HG02885 (cell line): ENCODE data around the gene RABL6.
"Not testable (repeated sequence)": the region's sequence is repeated elsewhere in the genome, so short reads cannot be mapped to it uniquely, and the experiment has no call there.

Experiments
- ATAC-seq: cut with Tn5 transposase; IDR thresholded peaks from one replicate; pipeline ENCODE4 v1.9.1; 2021; ENCODE audit warnings: mild to moderate bottlenecking; ENCODE audit not compliant: unreplicated experiment, poor library complexity

RABL6 gene

DNA sequence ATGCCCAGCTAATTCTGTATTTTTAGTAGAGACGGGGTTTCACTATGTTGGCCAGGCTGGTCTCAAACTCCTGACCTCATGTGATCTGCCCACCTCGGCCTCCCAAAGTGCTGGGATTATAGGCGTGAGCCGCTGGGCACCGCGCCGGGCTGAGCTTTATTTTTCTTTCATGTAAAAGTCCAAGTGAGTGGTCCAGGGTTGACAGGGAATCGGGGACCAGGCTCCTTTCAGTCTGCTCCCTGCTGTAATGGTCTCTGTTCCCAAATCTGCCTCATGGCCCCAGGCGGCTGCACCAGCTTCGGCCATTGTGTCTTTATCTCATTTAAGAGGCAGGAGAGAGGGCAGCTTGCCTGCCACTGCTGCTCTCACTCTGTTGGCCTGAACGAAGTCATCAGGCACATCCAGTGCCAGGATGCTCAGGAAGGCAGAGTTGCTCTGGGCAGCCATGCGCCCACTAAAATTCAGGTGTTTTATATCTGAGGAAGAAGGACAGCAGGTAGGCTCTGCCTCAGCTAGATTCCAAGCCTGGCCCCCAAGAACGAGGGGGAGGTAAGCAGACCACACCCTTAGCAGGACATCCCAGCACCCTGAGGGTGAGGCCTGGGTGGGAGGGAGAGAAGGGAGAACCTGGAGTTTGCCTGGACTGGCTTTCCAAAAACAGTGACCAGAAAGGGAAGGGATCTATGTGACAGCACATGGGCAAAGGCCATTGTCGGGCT is 13.3 kb upstream of the RABL6 start:
- ATAC-seq: no peak

DNA sequence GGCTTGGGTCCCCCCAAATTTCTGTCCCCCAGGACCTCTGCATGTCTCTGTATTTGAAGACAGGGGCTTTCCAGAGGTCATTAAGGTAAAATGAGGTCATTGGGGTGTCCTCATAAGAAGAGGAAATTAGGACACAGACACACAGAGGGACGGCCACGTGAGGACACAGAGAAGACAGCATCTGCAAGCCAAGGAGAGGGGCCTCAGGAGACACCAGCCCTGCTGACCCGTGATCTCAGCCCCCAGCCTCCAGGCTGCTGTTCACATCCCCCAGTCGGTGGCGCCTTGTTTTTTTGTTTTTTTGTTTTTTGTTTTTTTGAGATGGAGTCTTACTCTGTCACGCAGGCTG is 12.8 kb upstream of the RABL6 start:
- ATAC-seq: no peak

DNA sequence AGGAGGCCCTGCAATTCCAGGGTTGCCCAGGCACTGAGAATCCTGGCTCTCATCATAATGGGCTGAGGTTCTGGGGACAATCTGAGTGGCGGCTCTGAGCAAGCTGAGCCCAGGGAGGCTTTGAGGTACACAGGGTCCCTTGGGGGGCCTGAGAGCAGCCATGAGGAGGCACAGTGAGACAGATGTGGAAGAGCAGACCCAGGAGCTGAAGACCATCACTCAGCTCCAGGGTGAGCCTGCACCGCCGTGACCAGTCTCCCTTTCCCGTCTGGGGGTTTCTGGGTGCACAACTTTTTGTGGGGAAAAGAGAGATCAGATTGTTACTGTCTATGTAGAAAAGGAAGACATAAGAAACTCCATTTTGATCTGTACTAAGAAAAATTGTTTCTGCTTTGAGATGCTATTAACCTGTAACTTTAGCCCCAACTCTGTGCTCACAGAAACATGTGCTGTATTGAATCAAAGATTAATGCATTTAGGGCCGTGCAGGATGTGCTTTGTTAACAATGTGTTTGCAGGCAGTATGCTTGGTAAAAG is 11.4 kb upstream of the RABL6 start, which contains the start of gene CCDC183:
CCDC183 (plus strand) TSS at position 101 of the 537 bp plus-strand sequence; CDS start at position 161, 60 bp downstream.
- no peak for ATAC-seq

DNA sequence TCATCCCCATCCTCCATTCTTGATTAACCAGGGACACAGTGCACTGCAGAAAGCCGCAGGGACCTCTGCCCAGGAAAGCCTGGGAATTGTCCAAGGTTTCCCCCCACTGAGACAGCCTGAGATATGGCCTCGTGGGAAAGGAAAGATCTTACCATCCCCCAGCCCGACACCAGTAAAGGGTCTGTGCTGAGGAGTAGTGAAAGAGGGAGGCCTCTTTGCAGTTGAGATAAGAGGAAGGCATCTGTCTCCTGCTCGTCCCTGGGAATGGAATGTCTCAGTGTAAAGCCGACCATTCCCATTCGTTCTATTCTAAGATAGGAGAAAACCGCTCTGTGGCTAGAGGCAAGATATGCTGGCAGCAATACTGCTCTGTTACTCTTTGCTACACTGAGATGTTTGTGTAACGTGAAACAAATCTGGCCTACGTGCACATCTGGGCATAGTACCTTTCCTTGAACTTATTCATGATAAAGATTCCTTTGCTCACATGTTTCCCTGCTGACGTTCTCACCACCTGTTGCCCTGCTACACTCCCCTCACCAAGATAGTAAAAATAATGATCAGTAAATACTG is 10.9 kb upstream of the RABL6 start:
- not testable (repeated sequence) for ATAC-seq

DNA sequence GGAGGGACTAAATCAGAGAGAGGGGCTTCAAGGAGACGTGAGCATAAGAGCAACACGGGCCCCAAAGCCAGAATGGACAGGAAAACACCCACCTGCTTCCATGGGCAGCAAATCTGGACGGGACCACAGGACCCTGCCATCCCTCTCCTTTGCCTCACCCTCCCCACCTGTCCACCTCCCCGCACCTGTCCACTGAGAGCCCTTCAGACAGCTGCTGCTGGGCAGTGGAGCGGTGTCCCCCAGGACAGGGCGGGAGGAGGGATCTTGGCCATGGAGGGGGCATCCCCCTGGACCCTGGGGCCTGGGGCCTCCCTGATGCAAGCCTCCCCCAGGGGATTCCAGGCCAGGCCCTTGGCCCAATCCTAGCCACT is 9.1 kb upstream of the RABL6 start:
- ATAC-seq: no peak

DNA sequence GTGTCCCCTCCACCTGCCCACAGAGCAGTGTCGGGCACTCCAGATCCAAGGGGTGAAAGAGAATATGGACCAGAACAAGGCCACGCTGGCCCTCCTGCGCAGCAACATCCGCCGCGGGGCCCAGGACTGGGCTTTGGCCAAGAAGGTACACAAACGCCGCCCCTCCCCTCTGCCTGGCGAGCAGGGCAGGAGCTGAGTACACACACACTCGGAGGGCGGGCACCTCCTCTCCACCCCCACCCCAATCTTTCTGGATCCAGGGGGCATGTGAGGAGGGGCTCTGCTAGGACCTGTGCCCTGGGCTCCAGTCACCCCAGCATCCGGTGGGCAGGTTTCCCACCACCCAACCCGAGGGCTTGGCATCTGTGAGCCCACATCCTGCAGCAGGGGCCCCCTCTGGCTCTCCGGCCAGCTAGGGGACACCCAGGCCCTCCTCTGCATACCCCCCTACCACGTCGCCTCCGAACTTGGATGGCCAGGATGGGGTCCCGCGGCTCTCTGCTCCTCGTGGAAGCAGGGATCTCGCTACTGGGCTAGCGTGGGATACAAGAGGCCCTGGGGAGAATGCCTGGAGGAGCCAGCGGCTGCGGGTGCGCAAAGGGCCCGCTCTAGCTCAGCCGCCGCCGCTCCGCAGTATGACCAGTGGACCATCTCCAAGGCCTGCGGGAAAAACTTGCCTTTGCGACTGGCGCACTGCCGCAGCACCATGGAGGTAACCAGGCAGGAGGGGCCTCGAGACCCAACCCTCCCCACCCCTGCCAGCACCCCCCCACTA is 8.5 kb upstream of the RABL6 start:
- ATAC-seq: no peak

DNA sequence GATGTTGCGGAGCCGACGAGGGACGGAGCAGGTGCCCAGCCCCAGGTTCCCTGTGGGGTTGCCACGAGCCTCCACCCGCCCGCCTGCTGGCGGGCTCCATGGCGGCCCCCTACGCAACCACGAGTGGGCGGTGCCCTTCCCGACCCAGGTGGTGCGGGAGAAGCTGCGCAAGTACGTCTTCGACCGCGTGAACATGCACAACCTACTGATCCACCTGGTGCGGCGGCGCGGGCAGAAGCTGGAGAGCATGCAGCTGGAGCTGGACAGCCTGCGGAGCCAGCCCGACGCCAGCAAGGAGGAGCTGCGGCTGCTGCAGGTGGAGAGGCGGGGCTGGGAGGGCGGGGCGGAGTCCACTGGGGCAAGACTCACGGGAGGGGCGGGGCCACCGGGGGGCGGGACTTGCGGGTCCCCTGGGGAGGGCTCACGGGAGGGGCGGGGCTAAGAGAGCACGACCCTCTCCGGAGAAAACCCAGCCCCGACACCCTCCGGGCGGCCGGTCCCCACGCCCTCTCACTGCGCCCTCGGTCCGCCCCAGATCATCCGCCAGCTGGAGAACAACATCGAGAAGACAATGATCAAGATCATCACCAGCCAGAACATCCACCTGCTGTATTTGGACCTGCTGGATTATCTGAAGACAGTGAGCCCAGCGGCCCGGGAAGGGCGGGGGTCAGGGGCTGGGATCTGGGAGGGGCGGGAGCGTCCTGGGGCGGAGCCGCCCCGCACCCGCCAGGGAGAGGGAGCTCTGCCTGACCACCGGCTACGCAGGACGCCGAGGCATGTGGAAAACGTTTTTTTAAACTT is 7.7 kb upstream of the RABL6 start:
- ATAC-seq: peak; percentile 62

DNA sequence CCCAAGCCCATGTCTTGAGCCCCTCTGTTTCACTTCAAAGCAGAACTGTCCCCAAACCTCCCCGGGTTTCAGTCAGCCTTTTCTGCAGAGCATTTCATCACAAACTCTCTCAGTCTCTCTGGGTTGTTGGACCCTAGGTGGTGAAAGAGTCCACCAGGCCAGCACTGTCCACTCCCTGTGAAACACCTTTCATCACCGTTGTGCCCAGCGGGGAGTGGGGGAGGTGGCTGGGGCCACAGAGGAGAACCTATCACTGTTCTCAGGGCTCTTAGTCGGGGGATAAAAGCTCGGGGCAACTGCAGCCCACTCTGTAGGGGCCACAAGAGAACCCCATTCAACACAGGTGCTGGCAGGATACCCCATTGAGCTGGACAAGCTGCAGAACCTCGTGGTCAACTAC is 5.4 kb upstream of the RABL6 start:
- no peak for ATAC-seq

DNA sequence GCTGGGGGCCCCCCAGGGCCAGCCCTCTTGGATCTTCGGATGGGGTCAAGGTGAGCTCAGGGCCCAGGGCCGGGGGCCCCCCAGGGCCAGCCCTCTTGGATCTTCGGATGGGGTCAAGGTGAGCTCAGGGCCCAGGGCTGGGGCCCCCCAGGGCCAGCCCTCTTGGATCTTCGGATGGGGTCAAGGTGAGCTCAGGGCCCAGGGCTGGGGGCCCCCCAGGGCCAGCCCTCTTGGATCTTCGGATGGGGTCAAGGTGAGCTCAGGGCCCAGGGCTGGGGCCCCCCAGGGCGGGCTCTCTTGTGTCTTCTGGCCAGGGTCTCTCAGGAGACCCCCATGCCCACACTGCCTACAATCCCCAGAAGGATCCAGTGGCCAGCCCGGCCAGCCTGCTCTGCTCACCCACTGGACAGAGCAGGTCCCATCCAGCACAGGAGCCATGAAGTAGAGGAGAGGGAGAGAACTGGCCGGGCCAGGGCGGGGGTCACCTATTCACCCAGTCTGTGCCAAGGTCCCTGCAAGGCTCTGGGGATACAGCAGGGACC is 4.7 kb upstream of the RABL6 start:
- not testable (repeated sequence) for ATAC-seq

DNA sequence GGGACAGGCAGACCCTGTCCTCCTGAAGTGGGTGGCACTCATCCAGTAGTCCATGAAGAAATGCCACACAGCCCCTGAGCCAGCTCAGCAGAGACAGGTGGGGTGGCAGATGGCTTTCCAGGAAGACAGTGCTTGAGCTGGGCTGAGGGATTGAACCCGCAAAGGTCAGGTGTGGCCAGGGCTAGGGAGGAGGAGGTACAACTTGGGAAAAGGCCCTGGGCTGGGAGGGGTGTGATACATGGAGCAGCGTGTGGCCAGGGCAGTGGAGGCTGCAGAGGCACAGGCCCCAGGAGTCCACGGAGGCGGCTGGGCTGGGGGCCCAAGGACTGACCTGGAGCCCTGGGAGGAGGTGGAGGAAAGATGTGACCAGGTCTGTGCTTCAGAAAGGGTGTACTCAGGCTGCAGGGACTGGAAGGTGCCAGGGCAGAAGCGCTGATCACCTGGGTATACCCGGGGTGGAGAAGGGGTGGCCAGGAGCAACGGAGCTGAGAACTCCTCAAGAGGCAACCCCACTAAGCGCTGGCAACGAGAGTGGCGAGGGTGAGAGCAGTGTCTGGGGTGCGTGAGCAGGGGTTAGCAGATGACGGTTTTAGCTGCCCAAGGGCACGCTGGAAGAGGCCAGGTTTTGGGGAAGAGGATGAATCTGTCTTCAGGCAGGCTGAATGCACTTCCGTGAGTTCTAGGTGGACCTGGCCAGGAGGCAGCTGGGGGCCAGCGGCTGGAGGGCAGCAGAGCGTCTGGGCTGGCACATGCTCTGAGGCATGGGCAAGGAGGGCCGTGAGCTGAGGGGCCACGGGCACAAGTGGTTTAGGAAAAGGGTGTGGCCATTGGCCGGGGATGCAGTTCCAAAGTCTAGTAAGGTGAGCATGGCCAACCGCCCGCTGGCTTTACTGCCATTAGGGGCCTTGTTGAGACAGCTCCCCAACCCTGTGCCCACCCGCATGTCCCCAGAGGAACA is 3.9 kb upstream of the RABL6 start:
- no peak for ATAC-seq

DNA sequence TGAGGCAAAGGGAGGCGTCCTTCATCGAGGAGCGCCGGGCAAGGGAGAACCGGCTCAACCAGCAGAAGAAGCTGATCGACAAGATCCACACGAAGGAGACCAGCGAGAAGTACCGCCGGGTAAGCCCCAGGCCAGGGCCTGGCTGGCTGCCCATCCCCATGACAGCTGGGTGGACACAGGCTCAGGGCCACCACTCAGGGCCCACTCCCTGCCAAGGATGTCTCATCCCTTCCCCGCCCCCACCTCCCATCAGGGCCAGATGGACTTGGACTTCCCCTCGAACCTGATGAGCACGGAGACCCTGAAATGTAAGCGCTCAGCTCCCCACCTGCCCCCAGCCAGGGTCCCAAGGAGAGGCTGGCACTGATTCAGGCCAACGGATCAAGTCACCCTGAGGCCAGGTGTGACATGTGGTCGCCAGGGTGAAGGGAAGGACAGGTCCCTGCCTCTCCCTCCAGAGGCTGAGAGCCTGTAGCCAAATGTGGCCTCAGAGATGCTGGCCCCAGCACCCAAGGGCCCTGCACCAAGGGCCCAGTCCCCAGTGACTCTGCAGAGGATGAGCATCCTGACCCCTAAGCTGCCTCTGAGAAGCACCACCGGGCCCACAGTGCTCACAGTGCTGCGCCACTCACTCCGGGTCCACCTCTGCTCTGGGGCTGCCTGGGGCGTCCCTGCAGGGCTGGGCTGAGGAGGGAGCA is 3.1 kb upstream of the RABL6 start:
- no peak for ATAC-seq

DNA sequence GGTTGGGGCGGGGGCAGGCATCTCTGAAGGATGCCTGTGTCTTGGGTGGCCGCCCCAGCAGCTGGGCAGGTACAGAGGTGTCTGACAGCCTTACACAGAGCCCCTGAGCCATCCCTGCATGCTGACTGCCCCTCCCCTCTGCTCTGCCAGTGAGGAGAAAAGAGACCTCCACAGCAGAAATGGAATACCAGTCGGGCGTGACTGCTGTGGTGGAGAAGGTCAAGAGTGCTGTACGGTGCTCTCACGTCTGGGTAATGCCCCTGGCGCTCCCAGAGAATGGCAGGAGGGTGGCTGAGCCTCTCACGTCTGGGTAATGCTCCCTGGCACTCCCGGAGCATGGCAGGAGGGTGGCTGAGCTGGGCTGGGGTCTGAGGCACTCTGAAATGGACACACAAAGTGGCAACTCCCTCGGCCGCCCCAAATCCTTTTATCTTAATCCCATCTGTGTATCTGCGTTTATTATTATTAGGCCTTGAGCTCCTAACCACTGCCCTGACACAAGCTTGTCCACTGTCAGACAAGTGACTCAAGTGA is 2.5 kb upstream of the RABL6 start:
- no peak for ATAC-seq

DNA sequence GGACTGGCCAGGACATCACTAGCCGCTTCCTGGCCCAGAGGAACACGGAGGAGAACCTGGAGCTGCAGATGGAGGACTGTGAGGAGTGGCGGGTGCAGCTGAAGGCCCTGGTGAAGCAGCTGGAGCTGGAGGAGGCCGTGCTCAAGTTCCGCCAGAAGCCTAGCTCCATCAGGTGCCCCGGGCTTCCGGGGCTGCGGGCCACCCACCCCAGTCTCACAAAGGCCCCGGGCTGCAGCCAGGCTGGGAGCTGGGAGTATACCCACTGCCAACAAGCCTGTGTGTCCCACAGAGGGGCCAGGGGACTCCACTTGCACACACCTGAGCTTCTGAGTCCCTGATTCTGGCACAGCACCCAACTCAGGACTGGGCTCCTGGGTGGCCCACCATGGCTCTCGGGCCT is 1.7 kb upstream of the RABL6 start:
- ATAC-seq: no peak

DNA sequence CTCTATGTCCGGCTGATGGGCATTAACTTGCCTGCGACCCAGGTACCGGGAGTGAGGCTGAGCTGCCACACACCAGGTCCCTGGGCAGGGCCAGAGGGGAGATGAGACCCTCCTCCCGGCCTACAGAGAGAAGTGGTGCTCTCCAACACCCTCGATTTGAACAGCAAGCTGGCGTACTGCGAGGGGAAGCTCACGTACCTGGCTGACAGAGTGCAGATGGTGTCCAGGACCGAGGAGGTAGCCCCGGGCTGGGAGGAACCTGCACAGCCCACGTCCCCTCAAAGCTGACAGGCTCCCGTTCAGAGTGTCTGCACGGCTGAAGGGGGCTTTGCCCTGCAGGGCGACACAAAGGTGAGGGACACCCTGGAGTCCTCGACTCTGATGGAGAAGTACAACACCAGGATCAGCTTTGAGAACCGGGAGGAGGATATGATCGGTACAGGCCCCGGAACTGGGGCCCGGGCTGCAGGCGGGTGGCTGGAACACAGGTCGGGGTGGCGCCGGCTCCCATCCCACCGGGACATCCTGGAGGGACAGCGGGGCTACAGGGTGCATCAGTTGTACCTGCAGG is 1.0 kb upstream of the RABL6 start:
- ATAC-seq: no peak

DNA sequence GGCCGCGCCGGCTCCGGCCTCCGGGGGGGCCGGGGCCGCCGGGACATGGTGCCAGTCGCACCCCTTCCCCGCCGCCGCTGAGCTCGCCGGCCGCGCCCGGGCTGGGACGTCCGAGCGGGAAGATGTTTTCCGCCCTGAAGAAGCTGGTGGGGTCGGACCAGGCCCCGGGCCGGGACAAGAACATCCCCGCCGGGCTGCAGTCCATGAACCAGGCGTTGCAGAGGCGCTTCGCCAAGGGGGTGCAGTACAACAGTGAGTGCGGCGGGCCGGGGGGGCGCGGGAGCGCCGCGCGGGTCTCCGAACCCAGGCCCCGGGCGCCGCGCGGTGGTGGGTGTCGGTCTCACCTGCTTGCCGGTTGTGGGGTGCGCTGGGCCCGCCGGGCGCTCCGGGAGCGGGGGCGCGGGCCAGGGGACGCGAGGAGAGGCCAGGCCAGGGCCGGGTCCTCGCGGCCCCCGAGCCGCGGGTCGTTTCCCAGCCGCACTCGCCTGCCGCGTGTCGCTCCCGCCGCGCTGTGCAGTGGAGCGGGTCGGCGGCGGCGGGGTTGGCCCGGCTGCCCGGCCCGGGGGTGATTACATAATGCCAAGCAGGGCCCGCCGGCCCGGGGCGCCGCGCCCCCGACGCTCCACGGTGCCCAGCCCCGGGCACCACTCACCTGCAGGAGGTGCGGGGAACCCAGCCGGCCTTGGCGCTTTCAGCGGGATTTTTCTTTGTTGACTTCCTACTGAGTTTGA is 492 bp downstream of the RABL6 start:
- peak; percentile 45 for ATAC-seq

DNA sequence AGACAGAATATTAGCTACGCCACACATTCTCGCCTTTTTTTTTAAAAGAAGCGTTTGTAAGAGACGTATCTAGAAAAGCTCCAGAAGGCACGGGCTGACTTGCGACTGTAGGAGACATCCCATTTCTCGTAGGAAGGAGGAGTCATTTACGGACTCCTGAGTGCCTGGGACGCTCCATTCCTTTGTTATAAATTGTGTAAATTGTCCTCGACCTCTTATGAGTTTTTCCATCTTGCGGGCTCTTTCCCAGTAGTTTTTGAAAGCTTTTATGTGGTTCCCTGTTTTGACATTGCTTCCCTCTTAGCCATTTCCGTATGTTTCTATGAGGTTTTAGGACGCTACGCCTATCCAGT is 1.0 kb downstream of the RABL6 start:
- ATAC-seq: no peak

DNA sequence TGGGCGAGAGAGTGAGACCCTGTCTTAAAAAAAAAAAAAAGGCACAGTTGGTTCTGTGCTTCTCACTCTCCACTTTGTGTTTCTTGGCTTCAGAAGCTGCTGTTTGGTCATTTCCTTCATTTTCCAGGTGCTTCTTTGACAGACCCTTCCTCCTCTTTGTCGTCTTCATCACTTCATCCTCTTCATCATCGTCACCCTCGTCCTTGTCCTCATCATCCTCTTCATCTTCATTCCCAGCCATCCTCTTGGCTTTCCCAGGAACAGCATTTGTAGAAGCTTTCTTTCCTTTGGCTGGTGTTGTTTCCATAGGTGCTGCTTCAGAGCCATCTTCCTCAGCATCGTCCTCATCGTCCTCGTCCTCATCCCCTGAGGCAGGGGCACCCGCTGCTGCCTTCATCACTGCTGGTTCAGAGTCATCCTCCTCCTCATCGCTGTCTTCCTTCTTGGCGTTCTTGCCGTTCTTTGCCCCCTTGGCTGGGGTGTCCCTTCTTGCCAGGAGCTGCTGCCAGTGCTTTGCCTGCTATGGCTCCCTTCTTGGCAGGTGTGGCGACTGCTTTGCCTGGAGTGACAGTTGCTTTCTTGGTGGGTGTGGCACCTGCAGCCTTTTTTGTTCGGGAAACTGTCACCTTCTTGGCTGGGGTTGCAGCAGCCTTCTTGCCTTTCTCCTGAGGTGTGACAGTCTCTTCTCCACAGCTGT is 7.1 kb downstream of the RABL6 start:
- ATAC-seq: no peak
